ENCODE measurements around the gene CLEC20A. TPM values are rescaled to one million over a fixed set of nuclear protein-coding genes. Genes with fewer than 3 reads are reported as not detected.
A peak's percentile ranks its signal among the peaks of the same experiment; 100 is the strongest.

Gene CLEC20A
- total RNA-seq, 1 donor from 2014 or later, result not detected

DNA sequence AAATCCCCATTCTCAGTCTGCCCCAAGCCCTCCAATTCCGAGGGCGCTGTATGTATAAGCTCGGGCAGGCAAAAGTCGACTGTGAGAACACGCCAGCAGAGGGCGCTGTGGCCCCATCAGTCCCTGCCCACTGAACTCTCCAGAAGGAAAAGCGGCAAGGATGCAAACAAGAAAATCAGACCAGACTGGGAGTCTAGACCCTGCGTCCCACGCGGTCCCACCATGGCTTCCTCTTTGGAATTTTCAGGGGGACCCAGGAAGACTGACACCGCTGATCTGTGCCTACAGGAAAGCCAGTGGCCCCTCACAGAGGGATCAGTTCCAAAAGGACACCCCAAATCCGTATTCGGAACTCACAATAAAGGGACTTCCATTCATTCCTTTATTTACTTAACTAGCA lies 35.6 kb upstream of the CLEC20A start:
- Histone ChIP-seq H3K27me3 (ENCODE audit: low read depth) (no peaks in the 10 kb centered on the region), H3K27ac (replicated peaks) (peak overlapping the region; percentile 36), H3K4me3 (no peak overlapping the region), H3K36me3 (no peaks in the 10 kb centered on the region), H3K4me1 (peaks cover 25% of the 10 kb centered on the region), H3K9me3 (replicated peaks) (no peaks in the 10 kb centered on the region)
- DNase-seq, result peak; percentile 87
- intact Hi-C loops (cut with micrococcal nuclease), result loop anchor here (10.0 kb wide), 1 partner anchor 472 kb away; no protein-coding TSS in a partner anchor
- TF ChIP-seq, protein P1, sequence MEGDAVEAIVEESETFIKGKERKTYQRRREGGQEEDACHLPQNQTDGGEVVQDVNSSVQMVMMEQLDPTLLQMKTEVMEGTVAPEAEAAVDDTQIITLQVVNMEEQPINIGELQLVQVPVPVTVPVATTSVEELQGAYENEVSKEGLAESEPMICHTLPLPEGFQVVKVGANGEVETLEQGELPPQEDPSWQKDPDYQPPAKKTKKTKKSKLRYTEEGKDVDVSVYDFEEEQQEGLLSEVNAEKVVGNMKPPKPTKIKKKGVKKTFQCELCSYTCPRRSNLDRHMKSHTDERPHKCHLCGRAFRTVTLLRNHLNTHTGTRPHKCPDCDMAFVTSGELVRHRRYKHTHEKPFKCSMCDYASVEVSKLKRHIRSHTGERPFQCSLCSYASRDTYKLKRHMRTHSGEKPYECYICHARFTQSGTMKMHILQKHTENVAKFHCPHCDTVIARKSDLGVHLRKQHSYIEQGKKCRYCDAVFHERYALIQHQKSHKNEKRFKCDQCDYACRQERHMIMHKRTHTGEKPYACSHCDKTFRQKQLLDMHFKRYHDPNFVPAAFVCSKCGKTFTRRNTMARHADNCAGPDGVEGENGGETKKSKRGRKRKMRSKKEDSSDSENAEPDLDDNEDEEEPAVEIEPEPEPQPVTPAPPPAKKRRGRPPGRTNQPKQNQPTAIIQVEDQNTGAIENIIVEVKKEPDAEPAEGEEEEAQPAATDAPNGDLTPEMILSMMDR (IDR thresholded peaks at IDR 0.05; ENCODE audit: borderline replicate concordance), result peak; percentile 89

DNA sequence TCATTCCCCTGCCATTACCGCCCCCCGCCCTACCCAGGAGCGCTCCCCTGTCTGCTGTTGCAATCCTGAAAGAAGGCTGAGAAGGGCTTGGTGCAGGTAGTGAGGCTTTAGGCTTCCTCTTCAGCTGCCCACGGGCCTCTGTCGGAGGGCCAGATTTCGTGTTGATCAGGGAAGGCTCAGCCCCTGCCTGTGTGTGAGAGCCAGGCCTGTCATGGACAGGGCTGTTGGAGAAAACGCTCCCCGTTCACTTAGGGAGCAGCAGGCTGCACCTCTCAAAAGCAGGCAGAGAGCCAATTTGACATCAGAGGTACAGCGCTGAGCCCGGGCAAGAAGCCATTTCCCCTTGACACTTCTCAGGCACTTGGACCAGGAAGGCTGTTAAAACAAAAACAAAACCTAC lies 35.1 kb upstream of the CLEC20A start:
- TF ChIP-seq, protein P1 (IDR thresholded peaks at IDR 0.05; ENCODE audit: borderline replicate concordance), result no peak
- intact Hi-C loops (cut with micrococcal nuclease), result loop anchor here (10.0 kb wide), 1 partner anchor 473 kb away; no protein-coding TSS in a partner anchor
- Histone ChIP-seq H3K27ac (replicated peaks) (peak overlapping the region; percentile 36), H3K9me3 (replicated peaks) (no peaks in the 10 kb centered on the region), H3K4me1 (peaks cover 20% of the 10 kb centered on the region), H3K4me3 (no peak overlapping the region), H3K36me3 (no peaks in the 10 kb centered on the region), H3K27me3 (ENCODE audit: low read depth) (no peaks in the 10 kb centered on the region)
- no peak for DNase-seq

DNA sequence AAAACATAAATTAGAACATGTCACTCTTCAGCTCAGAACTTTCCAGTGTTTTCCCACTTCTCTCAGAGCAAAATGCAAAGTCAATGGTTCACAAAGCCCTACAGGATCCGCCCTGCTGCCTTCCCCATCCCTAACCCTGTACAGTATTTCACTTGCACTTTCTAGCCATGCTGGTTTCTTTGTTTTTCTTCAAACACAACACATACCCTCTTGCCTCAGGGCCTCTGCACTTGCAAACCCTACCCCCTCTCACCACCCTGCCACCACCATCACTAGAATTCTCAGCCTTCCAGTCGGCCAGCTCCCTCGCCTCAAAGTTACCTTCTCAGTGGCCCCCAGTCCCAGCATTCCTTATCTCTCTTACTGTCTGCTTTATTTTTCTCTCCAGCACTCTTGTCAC lies 33.7 kb upstream of the CLEC20A start:
- intact Hi-C loops (cut with micrococcal nuclease), result loop anchor here (10.0 kb wide), 1 partner anchor 474 kb away; no protein-coding TSS in a partner anchor
- TF ChIP-seq, protein P1 (IDR thresholded peaks at IDR 0.05; ENCODE audit: borderline replicate concordance), result no peak
- no peaks in the 10 kb centered on the region for H3K36me3 ChIP-seq
- DNase-seq, result no peak
- H3K4me1 ChIP-seq, result peaks cover 9% of the 10 kb centered on the region
- H3K27me3 ChIP-seq (ENCODE audit: low read depth), result no peaks in the 10 kb centered on the region
- H3K27ac ChIP-seq (replicated peaks), result no peak overlapping the region
- no peak overlapping the region for H3K4me3 ChIP-seq
- no peaks in the 10 kb centered on the region for H3K9me3 ChIP-seq (replicated peaks)

DNA sequence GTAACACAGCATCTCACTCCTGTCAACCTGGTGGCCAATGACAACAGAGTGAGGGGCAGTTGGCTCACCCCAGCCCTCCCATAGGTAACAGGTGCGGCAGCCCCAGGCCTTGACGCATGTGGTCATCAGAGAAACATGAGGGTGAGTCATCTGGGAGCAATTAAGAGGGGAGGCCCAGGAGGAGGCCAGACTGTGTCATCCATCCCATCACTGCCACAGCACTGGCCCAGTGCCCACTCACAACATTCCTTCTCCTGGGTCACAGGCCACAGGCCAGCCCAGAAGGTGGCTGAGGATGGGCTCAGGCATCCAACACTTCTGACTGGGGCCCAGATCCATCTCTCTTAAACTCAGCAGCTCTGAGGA lies 33.3 kb upstream of the CLEC20A start:
- Histone ChIP-seq H3K27me3 (ENCODE audit: low read depth) (no peaks in the 10 kb centered on the region), H3K9me3 (replicated peaks) (no peaks in the 10 kb centered on the region), H3K4me1 (peaks cover 9% of the 10 kb centered on the region), H3K36me3 (no peaks in the 10 kb centered on the region), H3K4me3 (no peak overlapping the region), H3K27ac (replicated peaks) (no peak overlapping the region)
- TF ChIP-seq, protein P1 (IDR thresholded peaks at IDR 0.05; ENCODE audit: borderline replicate concordance), result no peak
- intact Hi-C loops (cut with micrococcal nuclease), result loop anchor here (10.0 kb wide), 1 partner anchor 475 kb away; no protein-coding TSS in a partner anchor
- DNase-seq, result no peak

DNA sequence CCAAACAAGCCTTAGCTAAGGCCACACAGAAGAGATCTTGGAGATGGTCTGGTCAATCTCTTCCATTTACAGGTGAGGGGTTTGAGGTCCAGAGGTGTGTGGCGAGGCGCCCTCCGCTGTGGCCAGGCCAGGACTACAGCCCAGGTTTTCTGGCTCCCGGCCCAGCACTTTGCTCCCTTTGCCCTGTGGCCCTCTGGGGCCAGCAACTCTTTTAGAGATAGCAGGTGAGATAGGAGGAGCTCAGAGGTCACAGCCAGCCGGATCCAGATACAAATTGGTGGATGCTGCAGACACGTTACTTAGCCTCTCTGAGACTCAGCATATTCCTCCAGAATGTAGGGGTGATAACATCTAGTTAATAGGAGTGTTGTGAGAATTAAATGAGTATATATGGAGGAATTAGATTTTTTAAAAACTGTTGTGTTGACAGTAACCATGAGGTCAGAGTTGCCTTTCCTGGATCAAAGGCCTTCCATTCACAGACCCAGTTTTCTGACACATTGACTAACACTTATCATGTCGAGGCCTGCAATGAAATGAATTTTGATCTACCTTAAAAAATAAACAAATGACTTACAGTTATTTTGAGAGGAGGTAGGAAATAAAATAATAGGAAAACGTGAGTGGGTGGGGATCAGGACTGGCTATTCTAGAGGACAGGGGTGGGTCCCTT lies 32.7 kb upstream of the CLEC20A start:
- TF ChIP-seq, protein P1 (IDR thresholded peaks at IDR 0.05; ENCODE audit: borderline replicate concordance), result no peak
- Histone ChIP-seq H3K27me3 (ENCODE audit: low read depth) (no peaks in the 10 kb centered on the region), H3K36me3 (no peaks in the 10 kb centered on the region), H3K4me1 (peaks cover 9% of the 10 kb centered on the region), H3K4me3 (no peak overlapping the region), H3K27ac (replicated peaks) (no peak overlapping the region), H3K9me3 (replicated peaks) (peaks cover under 1% of the 10 kb centered on the region)
- DNase-seq, result no peak
- intact Hi-C loops (cut with micrococcal nuclease), result loop anchor here (10.0 kb wide), 1 partner anchor 475 kb away; no protein-coding TSS in a partner anchor
